ENCODE measurements around the gene TMC6. TPM values are rescaled to one million over a fixed set of nuclear protein-coding genes. Genes with fewer than 3 reads are reported as not detected.
"Not testable (repeated sequence)": the region's sequence is repeated elsewhere in the genome, so short reads cannot be mapped to it uniquely, and the experiment has no call there.

Gene TMC6
- total RNA-seq, 3 donors from 2014 or later, result 18.6 to 45.9 (median 28.4) TPM

GRCh38 chr17:78092794-78093324, 35.7 kb downstream of the TMC6 start:
- no peak for TF ChIP-seq POLR2A (IDR thresholded peaks at IDR 0.05)
- no peak for TF ChIP-seq POLR2AphosphoS5 (IDR thresholded peaks at IDR 0.05)
- no peak for TF ChIP-seq CTCF (IDR thresholded peaks at IDR 0.05)
- intact Hi-C loops (cut with DNase I; ENCODE audit: low total_unique reads), result no loop called here
- Histone ChIP-seq H3K36me3 (peaks cover 13% of the 10 kb centered on the region), H3K9me3 (no peaks in the 10 kb centered on the region), H3K27me3 (no peaks in the 10 kb centered on the region), H3K4me3 (no peak overlapping the region), H3K4me1 (no peaks in the 10 kb centered on the region), H3K27ac (no peak overlapping the region)
- no peak for DNase-seq (ENCODE audit: low spot score in 2 of 2)

- Histone ChIP-seq H3K27me3 (no peaks in the 10 kb centered on the region), H3K4me1 (no peaks in the 10 kb centered on the region), H3K36me3 (peaks cover 14% of the 10 kb centered on the region), H3K9me3 (no peaks in the 10 kb centered on the region), H3K27ac (no peak overlapping the region), H3K4me3 (no peak overlapping the region)
- no peak for DNase-seq (ENCODE audit: low spot score in 2 of 2)
- no peak for TF ChIP-seq POLR2AphosphoS5 (IDR thresholded peaks at IDR 0.05)
- TF ChIP-seq POLR2A (IDR thresholded peaks at IDR 0.05), result no peak
- intact Hi-C loops (cut with DNase I; ENCODE audit: low total_unique reads), result no loop called here
Measured at GRCh38 chr17:78089576-78090281, 38.8 kb downstream of the TMC6 start.

- H3K27me3 ChIP-seq, result no peaks in the 10 kb centered on the region
- intact Hi-C loops (cut with DNase I; ENCODE audit: low total_unique reads), result no loop called here
- DNase-seq (ENCODE audit: low spot score in 2 of 2), result no peak
- H3K4me3 ChIP-seq, result no peak overlapping the region
- H3K27ac ChIP-seq, result no peak overlapping the region
- no peaks in the 10 kb centered on the region for H3K9me3 ChIP-seq
- H3K4me1 ChIP-seq, result no peaks in the 10 kb centered on the region
- H3K36me3 ChIP-seq, result peaks cover 14% of the 10 kb centered on the region
- TF ChIP-seq CTCF (IDR thresholded peaks at IDR 0.05) (no peak), POLR2AphosphoS5 (IDR thresholded peaks at IDR 0.05) (no peak), POLR2A (IDR thresholded peaks at IDR 0.05) (no peak)
Measured at GRCh38 chr17:78088529-78088928, 40.0 kb downstream of the TMC6 start.

GRCh38 chr17:78086740-78087139, 41.8 kb downstream of the TMC6 start:
- Histone ChIP-seq H3K4me1 (no peaks in the 10 kb centered on the region), H3K27ac (no peak overlapping the region), H3K36me3 (peaks cover 6% of the 10 kb centered on the region), H3K9me3 (no peaks in the 10 kb centered on the region), H3K4me3 (no peak overlapping the region), H3K27me3 (no peaks in the 10 kb centered on the region)
- DNase-seq (ENCODE audit: low spot score in 2 of 2), result no peak
- intact Hi-C loops (cut with DNase I; ENCODE audit: low total_unique reads), result no loop called here
- TF ChIP-seq POLR2AphosphoS5 (IDR thresholded peaks at IDR 0.05), result no peak
- no peak for TF ChIP-seq POLR2A (IDR thresholded peaks at IDR 0.05)
- TF ChIP-seq CTCF (IDR thresholded peaks at IDR 0.05), result no peak

GRCh38 chr17:78082988-78083387, 45.6 kb downstream of the TMC6 start:
- H3K9me3 ChIP-seq, result no peaks in the 10 kb centered on the region
- TF ChIP-seq POLR2A (IDR thresholded peaks at IDR 0.05), result no peak
- TF ChIP-seq POLR2AphosphoS5 (IDR thresholded peaks at IDR 0.05), result no peak
- no peak for TF ChIP-seq CTCF (IDR thresholded peaks at IDR 0.05)
- H3K4me3 ChIP-seq, result no peak overlapping the region
- no peak overlapping the region for H3K27ac ChIP-seq
- H3K36me3 ChIP-seq, result peaks cover 16% of the 10 kb centered on the region
- no peak for DNase-seq (ENCODE audit: low spot score in 2 of 2)
- no peaks in the 10 kb centered on the region for H3K27me3 ChIP-seq
- H3K4me1 ChIP-seq, result no peaks in the 10 kb centered on the region
- intact Hi-C loops (cut with DNase I; ENCODE audit: low total_unique reads), result no loop called here

- peaks cover 16% of the 10 kb centered on the region for H3K36me3 ChIP-seq
- H3K27ac ChIP-seq, result not testable (repeated sequence)
Measured at GRCh38 chr17:78082355-78082872, 46.1 kb downstream of the TMC6 start.

More at GRCh38 chr17:78082355-78082872, 46.1 kb downstream of the TMC6 start:
- DNase-seq (ENCODE audit: low spot score in 2 of 2); H3K9me3 ChIP-seq; H3K27me3 ChIP-seq; H3K4me3 ChIP-seq; intact Hi-C loops (cut with DNase I; ENCODE audit: low total_unique reads); H3K4me1 ChIP-seq: not testable (repeated sequence)

Measured in breast epithelium (tissue), 4 donors.